ENCODE data around the gene PIKFYVE. TPM values are rescaled to one million over a fixed set of nuclear protein-coding genes. Genes with fewer than 3 reads are reported as not detected.
A peak's percentile ranks its signal among the peaks of the same experiment; 100 is the strongest.

The PIKFYVE gene
- total and polyA plus RNA-seq, 2 experiments from 2014 or later = 7.3 to 24.3 TPM

GRCh38 chr2:208280234-208280633, 14.2 kb downstream of the PIKFYVE start:
- Histone ChIP-seq H3K4me3 (no peak overlapping the region), H3K4me1 (ENCODE audit: low read depth) (peaks cover 12% of the 10 kb centered on the region), H3K36me3 (peaks cover 31% of the 10 kb centered on the region), H3K27ac (no peak overlapping the region), H3K27me3 (no peaks in the 10 kb centered on the region), H3K9me3 (ENCODE audit: low read depth) (no peaks in the 10 kb centered on the region)
- TF ChIP-seq CTCF (IDR thresholded peaks at IDR 0.05; ENCODE audit: low read depth, low read length) = no peak
- no peak for DNase-seq (ENCODE audit: low read depth in 1 of 2, low spot score in 1 of 2)

GRCh38 chr2:208280933-208281332, 14.9 kb downstream of the PIKFYVE start:
- Histone ChIP-seq H3K9me3 (ENCODE audit: low read depth) (no peaks in the 10 kb centered on the region), H3K27ac (peak overlapping the region; percentile 66), H3K4me1 (ENCODE audit: low read depth) (peaks cover 12% of the 10 kb centered on the region), H3K27me3 (no peaks in the 10 kb centered on the region), H3K36me3 (peaks cover 37% of the 10 kb centered on the region), H3K4me3 (no peak overlapping the region)
- DNase-seq (ENCODE audit: low read depth in 1 of 2, low spot score in 1 of 2) = peak in 1 of 2 donors; percentile 43
- TF ChIP-seq CTCF (IDR thresholded peaks at IDR 0.05; ENCODE audit: low read depth, low read length) = no peak

DNA sequence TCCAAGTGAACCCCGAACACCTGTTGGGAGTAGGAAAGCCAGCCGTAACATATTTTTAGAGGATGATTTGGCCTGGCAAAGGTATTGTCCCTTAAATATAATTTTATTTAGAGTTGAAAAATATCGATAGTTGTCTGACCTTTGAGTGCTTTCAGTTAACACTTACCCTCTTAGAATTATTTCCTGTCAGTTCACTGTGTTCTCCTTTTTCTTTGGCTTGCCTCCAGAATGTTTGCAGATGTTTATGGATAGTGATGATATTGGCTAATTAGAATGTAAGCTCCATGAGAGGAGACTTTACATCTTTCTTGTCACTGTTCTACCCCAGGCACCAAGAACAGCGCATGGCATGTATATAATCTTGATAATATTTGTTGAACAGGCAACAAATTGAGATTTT, 19.8 kb downstream of the PIKFYVE start:
- H3K36me3 ChIP-seq = peaks cover 46% of the 10 kb centered on the region
- TF ChIP-seq CTCF (IDR thresholded peaks at IDR 0.05; ENCODE audit: low read depth, low read length) = no peak

DNA sequence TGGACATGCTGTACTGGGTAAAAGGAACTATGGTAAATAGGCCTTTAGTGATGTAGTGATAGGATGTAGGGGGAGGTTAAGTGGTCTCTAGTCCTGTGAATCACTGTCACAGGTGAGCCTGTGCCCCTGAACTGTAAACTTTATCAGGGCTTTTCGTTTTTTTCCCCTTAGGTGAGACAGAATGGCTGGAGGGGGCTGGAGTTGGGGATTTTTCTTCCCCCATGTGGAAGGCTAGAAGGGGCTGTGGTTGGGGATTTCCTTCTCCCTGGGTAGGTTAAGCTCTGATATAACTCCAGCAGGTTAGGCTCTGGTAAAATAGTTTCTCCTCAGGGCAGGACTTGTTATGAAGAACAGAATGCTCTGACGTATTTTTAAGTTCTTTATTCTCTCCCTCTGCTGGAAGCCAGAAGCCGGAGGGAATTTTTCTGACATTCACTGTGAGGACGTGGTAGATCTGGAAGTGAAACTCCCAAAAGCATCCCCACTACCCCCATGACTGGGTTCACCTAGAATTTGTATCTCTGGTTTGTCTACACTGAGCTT, 28.5 kb downstream of the PIKFYVE start:
- no peak overlapping the region for H3K27ac ChIP-seq
- TF ChIP-seq CTCF (IDR thresholded peaks at IDR 0.05; ENCODE audit: low read depth, low read length) = no peak
- H3K4me3 ChIP-seq = no peak overlapping the region
- no peak for DNase-seq (ENCODE audit: low read depth in 1 of 2, low spot score in 1 of 2)
- H3K36me3 ChIP-seq = peaks cover 23% of the 10 kb centered on the region
- H3K4me1 ChIP-seq (ENCODE audit: low read depth) = peaks cover 5% of the 10 kb centered on the region
- no peaks in the 10 kb centered on the region for H3K27me3 ChIP-seq
- no peaks in the 10 kb centered on the region for H3K9me3 ChIP-seq (ENCODE audit: low read depth)

More for the DNA sequence above, 19.8 kb downstream of the PIKFYVE start:
- H3K27me3 ChIP-seq = no peaks in the 10 kb centered on the region
- no peak overlapping the region for H3K4me3 ChIP-seq
- H3K27ac ChIP-seq = no peak overlapping the region
- no peaks in the 10 kb centered on the region for H3K9me3 ChIP-seq (ENCODE audit: low read depth)
- no peak for DNase-seq (ENCODE audit: low read depth in 1 of 2, low spot score in 1 of 2)
- H3K4me1 ChIP-seq (ENCODE audit: low read depth) = peaks cover 7% of the 10 kb centered on the region

GRCh38 chr2:208295834-208296233, 29.8 kb downstream of the PIKFYVE start:
- DNase-seq (ENCODE audit: low read depth in 1 of 2, low spot score in 1 of 2) = no peak
- Histone ChIP-seq H3K27ac (no peak overlapping the region), H3K4me1 (ENCODE audit: low read depth) (peaks cover 5% of the 10 kb centered on the region), H3K9me3 (ENCODE audit: low read depth) (no peaks in the 10 kb centered on the region), H3K27me3 (no peaks in the 10 kb centered on the region), H3K4me3 (no peak overlapping the region), H3K36me3 (peaks cover 21% of the 10 kb centered on the region)
- TF ChIP-seq CTCF (IDR thresholded peaks at IDR 0.05; ENCODE audit: low read depth, low read length) = no peak
